Skeletal muscle satellite cell (primary cell): ENCODE results near the gene MCC.
"Not testable (repeated sequence)": the region's sequence is repeated elsewhere in the genome, so short reads cannot be mapped to it uniquely, and the experiment has no call there.

Experiments used
- H3K27me3 ChIP-seq: 2 replicates; pipeline ENCODE4 v1.7.0; 2013; ENCODE audit warnings: low read length; ENCODE audit not compliant: control insufficient read depth, insufficient read depth
- H3K36me3 ChIP-seq: 2 replicates; pipeline ENCODE4 v1.7.0; 2013; ENCODE audit warnings: mild to moderate bottlenecking, control low read depth, low read length; ENCODE audit not compliant: insufficient read depth
- H3K4me1 ChIP-seq: 2 replicates; pipeline ENCODE4 v1.7.0; 2013; ENCODE audit warnings: low read length; ENCODE audit not compliant: control insufficient read depth, insufficient read depth
- H3K4me2 ChIP-seq: 2 replicates; pipeline ENCODE4 v1.7.0; 2013; ENCODE audit warnings: mild to moderate bottlenecking, low read length
- H3K4me3 ChIP-seq: 2 replicates; pipeline ENCODE4 v1.7.0; 2013; ENCODE audit warnings: low read length
- H3K9ac ChIP-seq: 2 replicates; pipeline ENCODE4 v1.7.0; 2013; ENCODE audit warnings: mild to moderate bottlenecking, low read depth, low read length, moderate library complexity
- H3K9me3 ChIP-seq: replicated peaks from 2 replicates; pipeline ENCODE4 v1.7.0; 2013; ENCODE audit warnings: mild to moderate bottlenecking, control low read depth, low read length

The MCC gene

GRCh38 chr5:113490317-113490716, 2.1 kb upstream of the MCC start:
- no peaks in the 10 kb centered on the region for H3K36me3 ChIP-seq
- no peak overlapping the region for H3K4me3 ChIP-seq
- no peak overlapping the region for H3K4me2 ChIP-seq
- H3K9ac ChIP-seq: no peak overlapping the region
- H3K9me3 ChIP-seq: peaks cover 6% of the 10 kb centered on the region
- H3K27me3 ChIP-seq: no peaks in the 10 kb centered on the region
- H3K4me1 ChIP-seq: peaks cover 20% of the 10 kb centered on the region

- Histone ChIP-seq H3K36me3 (no peaks in the 10 kb centered on the region), H3K4me2 (peak overlapping the region; percentile 93), H3K9me3 (peaks cover 6% of the 10 kb centered on the region), H3K9ac (peak overlapping the region; percentile 81), H3K27me3 (no peaks in the 10 kb centered on the region), H3K4me3 (peak overlapping the region; percentile 92), H3K4me1 (peaks cover 20% of the 10 kb centered on the region)
Measured at GRCh38 chr5:113489299-113489698, 1.0 kb upstream of the MCC start.

- no peaks in the 10 kb centered on the region for H3K27me3 ChIP-seq
Measured at GRCh38 chr5:113488645-113489184, 462 bp upstream of the MCC start.

GRCh38 chr5:113487416-113487780, 855 bp downstream of the MCC start:
- Histone ChIP-seq H3K9ac (peak overlapping the region; percentile 81), H3K4me2 (peak overlapping the region; percentile 93), H3K4me1 (peaks cover 20% of the 10 kb centered on the region), H3K36me3 (no peaks in the 10 kb centered on the region), H3K4me3 (peak overlapping the region; percentile 92), H3K9me3 (peaks cover 6% of the 10 kb centered on the region), H3K27me3 (no peaks in the 10 kb centered on the region)

More at GRCh38 chr5:113488645-113489184, 462 bp upstream of the MCC start:
- Histone ChIP-seq H3K9ac (peak overlapping the region; percentile 81), H3K4me1 (peaks cover 20% of the 10 kb centered on the region), H3K4me3 (peak overlapping the region; percentile 92), H3K36me3 (no peaks in the 10 kb centered on the region), H3K4me2 (peak overlapping the region; percentile 93), H3K9me3 (peaks cover 6% of the 10 kb centered on the region)

- Histone ChIP-seq H3K9ac (no peak overlapping the region), H3K27me3 (no peaks in the 10 kb centered on the region), H3K36me3 (no peaks in the 10 kb centered on the region), H3K9me3 (no peaks in the 10 kb centered on the region), H3K4me1 (no peaks in the 10 kb centered on the region), H3K4me2 (no peak overlapping the region), H3K4me3 (no peak overlapping the region)
Measured at GRCh38 chr5:113480243-113480642, 8.0 kb downstream of the MCC start.

GRCh38 chr5:113478691-113479090, 9.6 kb downstream of the MCC start:
- Histone ChIP-seq H3K4me3 (no peak overlapping the region), H3K4me1 (no peaks in the 10 kb centered on the region), H3K9me3 (no peaks in the 10 kb centered on the region), H3K9ac (no peak overlapping the region), H3K27me3 (no peaks in the 10 kb centered on the region), H3K4me2 (no peak overlapping the region), H3K36me3 (no peaks in the 10 kb centered on the region)

- Histone ChIP-seq H3K27me3 (no peaks in the 10 kb centered on the region), H3K9ac (no peak overlapping the region), H3K36me3 (no peaks in the 10 kb centered on the region), H3K4me2 (no peak overlapping the region), H3K4me1 (no peaks in the 10 kb centered on the region), H3K4me3 (no peak overlapping the region), H3K9me3 (no peaks in the 10 kb centered on the region)
Measured at GRCh38 chr5:113474100-113474728, 14.0 kb downstream of the MCC start.

GRCh38 chr5:113463032-113463431, 25.2 kb downstream of the MCC start:
- Histone ChIP-seq H3K4me2 (no peak overlapping the region), H3K9me3 (no peaks in the 10 kb centered on the region), H3K4me3 (no peak overlapping the region), H3K9ac (no peak overlapping the region), H3K27me3 (no peaks in the 10 kb centered on the region), H3K36me3 (no peaks in the 10 kb centered on the region), H3K4me1 (no peaks in the 10 kb centered on the region)

- not testable (repeated sequence) for H3K4me3 ChIP-seq, H3K36me3 ChIP-seq, H3K4me1 ChIP-seq, H3K9me3 ChIP-seq, H3K27me3 ChIP-seq, H3K4me2 ChIP-seq, H3K9ac ChIP-seq
Measured at GRCh38 chr5:113457106-113457505, 31.1 kb downstream of the MCC start.

- H3K4me2 ChIP-seq: no peak overlapping the region
- H3K9me3 ChIP-seq: no peaks in the 10 kb centered on the region
- no peak overlapping the region for H3K9ac ChIP-seq
- no peaks in the 10 kb centered on the region for H3K4me1 ChIP-seq
- no peaks in the 10 kb centered on the region for H3K27me3 ChIP-seq
- no peak overlapping the region for H3K4me3 ChIP-seq
- H3K36me3 ChIP-seq: no peaks in the 10 kb centered on the region
Measured at GRCh38 chr5:113452941-113453340, 35.3 kb downstream of the MCC start.

- H3K27me3 ChIP-seq: no peaks in the 10 kb centered on the region
- H3K4me1 ChIP-seq: no peaks in the 10 kb centered on the region
- no peaks in the 10 kb centered on the region for H3K36me3 ChIP-seq
- H3K4me3 ChIP-seq: no peak overlapping the region
- H3K9ac ChIP-seq: no peak overlapping the region
- H3K9me3 ChIP-seq: no peaks in the 10 kb centered on the region
- no peak overlapping the region for H3K4me2 ChIP-seq
Measured at GRCh38 chr5:113451797-113452196, 36.5 kb downstream of the MCC start.

GRCh38 chr5:113450929-113451328, 37.3 kb downstream of the MCC start:
- Histone ChIP-seq H3K27me3 (no peaks in the 10 kb centered on the region), H3K9me3 (no peaks in the 10 kb centered on the region), H3K4me2 (no peak overlapping the region), H3K4me3 (no peak overlapping the region), H3K4me1 (no peaks in the 10 kb centered on the region), H3K9ac (no peak overlapping the region), H3K36me3 (no peaks in the 10 kb centered on the region)
